ENCODE data around the gene DENND6A.
"Not testable (repeated sequence)": the region's sequence is repeated elsewhere in the genome, so short reads cannot be mapped to it uniquely, and the experiment has no call there.

Gene DENND6A

DNA sequence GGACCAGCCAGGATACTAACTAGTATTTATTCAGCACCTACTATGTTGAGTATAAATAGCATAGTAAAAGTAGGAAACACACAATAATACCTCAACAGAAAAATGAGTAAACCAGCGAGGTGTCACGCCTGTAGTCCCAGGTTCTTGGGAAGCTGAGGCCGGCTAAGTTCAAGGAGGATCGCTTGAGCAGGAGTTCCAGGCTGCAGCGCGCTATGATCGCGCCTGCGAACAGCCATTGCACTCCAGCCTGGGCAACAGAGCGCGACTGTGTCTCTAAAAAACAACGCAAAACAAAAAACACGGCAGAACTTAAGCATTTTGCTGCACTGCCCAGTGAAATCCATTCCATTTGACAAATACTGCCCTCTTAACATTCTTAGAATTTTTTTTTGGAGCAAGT is 1.3 kb upstream of the DENND6A start:
- no peak for DNase-seq

DNA sequence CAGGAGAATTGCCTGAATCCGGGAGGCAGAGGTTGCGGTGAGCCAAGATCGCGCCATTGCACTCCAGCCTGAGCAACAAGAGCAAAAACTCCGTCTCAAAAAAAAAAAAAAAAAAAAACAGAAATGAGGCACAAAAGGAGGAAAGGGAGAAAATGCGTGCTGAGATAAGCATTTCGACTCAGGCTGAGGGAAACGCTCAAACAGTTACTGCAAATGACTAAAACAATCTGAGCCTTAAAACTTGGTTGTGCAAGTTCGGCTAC is 813 bp downstream of the DENND6A start:
- not testable (repeated sequence) for DNase-seq

DNA sequence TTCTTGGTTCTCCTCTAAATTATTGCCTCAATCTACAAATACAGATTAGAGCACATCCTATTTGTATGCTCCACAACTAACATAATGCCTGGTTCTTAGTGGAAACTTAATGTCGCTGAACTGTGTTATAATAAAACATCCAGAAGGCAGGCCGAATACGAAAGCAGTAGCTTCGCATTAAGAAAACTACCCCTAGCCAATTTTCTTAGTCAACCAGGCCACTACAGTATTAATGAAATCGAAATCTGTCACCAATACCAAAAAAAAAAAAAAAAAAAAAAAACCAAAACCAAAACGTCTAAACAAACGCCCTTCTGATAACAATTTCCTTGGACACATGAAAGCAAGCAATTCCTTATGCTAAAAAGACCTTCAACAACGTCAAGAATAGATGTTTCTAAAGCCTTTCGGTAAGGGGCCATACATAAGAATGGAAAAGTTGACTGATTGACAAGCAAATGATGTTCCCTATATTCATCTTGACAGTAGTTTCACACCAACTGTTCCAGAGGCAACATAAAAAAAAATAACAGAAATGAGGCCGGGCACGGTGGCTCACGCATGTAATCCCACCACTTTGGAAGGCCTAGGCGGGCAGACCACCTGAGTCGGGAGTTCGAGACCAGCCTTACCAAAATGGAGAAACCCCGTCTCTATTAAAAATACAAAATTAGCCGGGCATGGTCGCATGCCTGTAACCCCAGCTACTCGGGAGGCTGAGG is 1.3 kb downstream of the DENND6A start:
- peak; percentile 46 for DNase-seq

DNA sequence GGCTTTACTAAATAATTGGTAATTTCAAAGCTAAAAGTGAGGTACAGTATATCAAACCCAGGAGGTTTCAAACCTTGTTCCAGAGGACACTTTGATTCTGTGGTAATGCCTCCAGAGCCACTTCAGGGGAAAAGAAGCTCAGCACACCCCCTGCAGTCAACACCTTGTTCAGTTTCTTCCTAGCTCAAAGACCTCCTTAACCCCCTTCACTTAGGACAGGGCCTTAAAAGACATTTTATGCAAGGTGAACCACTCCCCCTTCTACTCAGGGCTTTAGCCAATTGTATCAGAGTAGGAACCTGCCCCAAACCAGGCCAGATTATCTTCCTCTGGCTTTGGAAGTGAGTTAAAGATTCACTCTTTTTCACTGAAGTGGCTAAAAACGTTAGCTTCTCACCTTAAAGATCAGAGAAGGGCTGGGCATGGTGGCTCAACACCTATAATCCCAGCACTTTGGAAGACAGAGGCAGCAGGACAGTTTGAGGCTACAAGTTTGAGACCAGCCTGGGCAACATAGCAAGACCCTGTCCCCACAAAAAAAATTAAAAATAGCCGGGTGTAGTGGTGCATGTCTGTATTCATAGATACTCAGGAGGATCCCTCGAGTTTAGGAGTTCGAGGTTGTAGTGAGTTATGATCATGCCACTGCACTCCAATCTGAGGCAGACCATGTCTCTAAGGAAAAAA is 3.4 kb downstream of the DENND6A start:
- no peak for DNase-seq

DNA sequence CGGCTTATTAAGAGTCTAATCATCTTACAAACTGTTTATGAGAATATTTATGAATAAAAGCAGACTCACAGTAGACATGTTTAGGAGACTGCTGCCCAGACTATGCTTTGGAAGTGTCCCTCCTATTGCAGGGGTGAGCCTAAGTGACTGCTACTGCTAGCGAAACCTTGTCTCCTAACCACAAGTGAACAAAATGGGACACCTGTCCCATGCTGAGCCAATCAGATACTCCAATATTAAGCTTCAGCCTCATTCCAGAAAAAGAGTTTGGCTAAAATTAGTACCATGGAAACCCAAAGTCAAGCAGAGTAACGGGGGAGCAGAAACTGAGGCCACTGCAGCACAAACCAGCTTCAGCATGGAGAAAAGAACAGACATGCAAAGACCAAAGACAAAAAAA is 4.6 kb downstream of the DENND6A start:
- DNase-seq = no peak

DNA sequence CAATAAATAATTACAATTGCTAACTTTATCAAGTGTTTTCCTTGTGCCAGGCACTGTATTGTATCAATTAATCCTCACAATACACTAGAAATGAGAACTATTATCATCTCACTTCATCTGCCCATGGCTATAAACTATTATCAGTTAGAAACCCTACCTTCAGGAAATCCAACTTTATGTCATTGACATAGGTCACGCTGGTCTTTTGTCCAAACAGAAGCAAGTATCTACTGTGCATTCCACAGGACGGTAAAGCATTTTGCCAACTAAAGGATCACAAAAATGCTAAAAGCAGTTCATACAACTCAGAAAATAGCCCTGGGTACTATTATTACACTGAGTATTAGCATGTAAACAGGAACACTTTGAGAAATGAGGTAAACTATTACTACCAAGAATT is 9.6 kb downstream of the DENND6A start:
- DNase-seq = no peak

DNA sequence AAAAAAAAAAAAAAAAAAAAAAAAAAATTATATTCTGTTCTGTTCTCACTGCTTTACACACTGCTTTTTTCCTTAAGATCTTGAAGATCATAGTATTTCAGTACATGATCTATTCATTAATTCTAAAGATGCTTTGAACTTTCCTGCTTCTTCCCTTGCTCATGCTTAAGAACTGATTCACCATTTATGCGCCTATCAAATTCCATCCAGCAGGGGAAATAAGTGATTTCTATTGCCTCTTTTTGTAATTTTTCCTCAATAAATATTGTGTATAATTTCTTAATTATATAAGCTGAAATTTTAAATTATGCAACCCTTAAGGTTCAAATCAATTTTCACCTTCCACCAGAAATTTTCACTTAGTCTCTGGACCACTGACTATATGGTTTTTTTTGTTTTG is 10.6 kb downstream of the DENND6A start:
- DNase-seq = no peak

DNA sequence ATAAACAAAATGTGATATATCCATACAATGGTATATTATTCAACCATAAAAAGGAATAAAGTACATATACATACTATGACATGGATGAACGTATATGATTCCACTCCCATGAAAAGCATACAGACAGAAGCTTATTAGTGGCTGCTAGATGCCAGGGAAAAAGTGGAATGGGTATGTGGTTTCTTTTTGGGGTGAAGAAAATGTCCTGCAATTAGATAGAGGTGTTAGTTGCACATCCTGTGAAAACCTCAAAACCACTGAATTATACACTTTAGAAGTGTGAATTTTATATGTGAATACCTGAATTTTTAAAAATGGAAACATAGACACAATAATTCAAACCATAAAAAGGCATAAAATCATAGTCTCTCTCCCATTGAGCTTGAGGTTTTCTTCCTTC is 11.2 kb downstream of the DENND6A start:
- DNase-seq = no peak

DNA sequence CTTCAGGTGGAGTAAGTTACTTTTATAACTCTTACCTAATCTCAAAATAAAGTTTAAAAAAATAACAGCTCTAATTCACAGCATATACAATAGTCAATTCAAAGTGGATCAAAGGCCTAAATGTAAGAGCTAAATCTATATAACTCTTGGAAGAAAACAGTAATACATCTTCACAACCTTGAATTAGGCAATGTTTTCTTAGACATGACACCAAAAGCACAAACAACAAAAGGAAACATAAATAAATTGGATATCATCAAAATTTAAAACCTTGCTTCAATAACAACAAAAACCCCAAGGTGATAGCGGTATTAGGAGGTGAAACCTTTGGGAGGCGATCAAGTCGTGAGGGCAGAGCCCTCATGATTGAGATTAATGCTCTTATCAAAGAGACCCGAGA is 12.8 kb downstream of the DENND6A start:
- no peak for DNase-seq

DNA sequence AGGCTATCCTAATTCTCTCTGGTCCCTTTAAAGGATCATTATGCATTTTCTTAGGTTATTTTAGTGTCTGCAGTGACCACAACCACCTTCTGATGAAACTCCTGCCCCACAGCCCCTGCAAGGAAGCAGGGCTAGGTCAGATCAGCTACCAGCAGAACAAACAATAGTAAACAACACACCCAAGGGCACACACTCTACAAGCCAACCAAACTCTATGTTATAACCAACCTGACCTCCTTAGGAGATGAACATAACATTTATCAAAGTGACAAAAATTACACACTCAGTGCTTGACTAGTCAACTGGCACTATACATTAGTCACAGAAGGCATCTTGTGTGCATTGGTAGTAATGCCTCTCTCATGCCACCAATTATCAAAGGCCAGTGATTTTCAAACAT is 17.3 kb downstream of the DENND6A start:
- DNase-seq = no peak

DNA sequence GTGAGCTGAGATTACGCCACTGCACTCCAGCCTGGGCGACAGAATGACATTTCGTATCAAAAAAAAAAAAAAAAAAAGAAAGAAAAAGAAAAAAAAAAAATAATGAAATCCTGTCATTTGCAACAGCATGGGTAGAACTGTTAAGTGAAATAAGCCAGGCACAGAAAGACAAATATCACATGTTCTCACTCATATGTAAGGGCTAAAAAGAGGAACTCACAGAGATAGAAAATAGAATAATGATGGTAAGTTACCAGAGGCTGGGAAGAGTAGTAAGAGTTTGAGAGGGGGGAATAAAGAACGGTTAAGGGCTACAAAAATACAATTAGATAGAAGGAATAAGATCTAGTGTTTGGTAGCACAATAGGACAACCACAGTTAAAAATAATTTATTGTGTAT is 19.7 kb downstream of the DENND6A start:
- DNase-seq = no peak

DNA sequence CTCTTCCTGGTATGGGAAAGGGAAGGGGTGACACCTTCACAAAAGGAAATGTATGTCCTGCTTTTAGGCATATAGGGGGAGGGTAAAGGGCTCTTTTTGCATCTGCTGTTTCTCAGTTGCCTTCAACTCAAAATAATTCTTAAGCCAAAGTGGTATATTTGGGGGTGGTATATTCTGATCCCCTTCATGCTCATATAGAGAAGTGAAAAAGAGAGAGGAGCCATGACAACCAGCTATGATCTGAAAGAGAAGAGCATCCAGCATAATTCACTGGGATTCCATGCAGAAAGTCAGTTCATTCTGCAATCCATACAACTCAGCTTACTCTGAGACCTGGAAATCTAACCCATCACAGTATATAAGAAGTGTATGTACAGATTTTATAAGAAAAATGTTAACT is 22.3 kb downstream of the DENND6A start:
- DNase-seq = no peak

DNA sequence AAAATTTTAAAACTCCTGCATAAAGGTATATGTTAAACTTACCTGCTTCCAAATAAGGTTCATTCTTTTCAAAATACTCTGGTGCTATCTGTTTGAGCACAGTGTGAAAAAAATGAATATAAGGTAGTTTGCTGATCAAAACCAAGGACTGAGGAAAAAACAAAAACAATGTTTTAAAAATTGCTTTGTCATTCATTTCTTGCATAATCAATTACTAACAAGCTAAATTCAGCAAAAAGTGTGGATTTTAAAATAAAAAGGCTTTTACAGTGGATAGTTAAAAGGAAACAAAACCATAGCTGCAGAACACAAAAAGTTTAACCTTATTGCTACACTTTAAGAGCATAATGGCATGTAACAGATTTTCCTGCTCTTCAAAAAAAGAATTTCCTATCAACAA is 31.5 kb downstream of the DENND6A start:
- no peak for DNase-seq

DNA sequence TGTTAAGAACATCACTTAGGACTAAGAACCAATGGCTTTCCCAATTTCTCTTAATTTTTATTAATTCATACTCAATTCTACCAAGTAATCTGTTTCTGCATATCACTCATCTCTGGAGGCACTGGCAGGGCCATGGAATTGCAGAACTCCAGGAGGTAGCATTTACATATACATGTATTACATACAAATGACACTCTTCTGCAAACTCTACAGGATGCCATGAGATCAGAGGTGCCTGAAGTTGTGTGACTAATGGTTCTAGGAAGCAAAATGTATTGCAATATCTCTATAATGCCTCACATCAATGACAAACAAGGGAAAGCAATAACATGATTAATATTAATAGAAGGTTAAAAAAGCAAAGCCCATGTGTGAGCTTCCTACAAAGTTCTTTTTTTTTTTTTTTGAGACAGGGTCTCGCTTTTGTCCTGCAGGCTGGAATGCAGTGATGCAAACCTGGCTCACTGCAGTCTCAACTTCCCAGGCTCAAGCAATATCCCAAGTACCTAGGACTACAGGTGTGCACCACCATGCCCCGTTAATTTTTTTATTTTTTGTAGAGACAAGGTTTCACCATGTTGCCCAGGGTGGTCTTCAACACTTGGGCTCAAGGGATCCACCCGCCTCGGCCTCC is 33.0 kb downstream of the DENND6A start:
- DNase-seq = no peak

DNA sequence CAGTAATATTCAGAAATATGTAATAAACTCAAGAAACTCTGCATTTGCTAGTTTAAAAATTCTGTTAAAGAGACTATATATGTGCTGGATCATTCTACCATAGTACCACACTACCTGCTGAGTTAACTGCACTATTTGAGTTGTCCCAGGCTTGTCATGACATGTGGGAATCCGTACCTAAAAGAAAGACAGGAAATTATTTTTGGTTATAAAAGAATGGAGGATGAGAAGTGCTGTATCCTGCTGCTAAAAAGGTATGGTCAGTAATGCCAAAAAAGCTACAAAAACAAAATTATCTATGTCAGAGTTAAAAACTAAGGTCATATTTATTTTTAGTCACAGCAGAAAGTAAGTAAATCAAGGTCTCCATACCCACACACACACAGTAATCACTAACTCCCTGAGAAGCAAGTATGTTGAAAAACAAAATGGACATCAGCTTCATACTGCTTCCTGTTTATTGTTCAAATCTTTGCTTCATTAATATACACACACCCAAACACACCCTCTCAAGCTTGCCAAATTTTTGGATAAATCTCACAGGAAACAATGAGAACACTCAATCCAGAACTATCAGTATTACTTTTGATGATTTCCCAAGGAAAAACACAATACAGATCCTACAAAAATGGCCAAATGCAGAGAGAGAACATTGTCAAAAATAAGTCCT is 33.7 kb downstream of the DENND6A start:
- DNase-seq = no peak

DNA sequence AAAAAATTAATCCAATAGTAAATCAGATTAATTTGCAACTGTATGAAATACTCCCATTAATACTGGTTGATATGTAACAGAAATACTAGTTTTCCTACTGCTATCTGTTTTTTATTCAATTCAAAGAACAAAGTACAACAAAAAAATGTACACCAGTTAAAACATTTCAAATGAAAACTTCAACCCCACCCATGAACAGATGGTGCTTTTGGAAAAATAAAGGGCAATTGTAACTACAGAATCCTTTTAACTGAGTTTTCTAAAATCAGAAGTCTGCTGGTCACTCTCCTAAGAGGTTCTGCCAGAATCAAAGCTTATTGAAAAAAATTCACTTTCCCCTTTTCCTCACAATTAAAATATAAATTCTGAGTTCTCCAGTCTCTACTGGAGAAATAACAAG is 34.3 kb downstream of the DENND6A start:
- no peak for DNase-seq

DNA sequence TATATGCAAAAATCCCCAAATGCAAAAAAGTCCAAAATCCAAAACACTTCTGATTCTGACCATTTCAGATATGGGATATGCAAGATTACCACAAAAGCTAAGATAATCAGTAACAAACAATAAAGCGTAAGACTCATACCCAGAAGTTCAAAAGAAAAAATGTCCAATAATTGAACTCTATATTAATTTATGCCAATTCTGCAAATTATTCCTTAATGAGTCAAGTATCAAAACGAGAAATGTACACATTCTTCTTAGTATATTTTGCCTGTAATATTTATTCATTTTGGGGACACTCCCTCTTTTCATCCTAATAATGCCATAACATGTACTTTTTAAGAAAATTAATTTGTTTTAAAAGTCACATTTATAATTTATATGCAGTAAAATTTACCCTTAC is 37.1 kb downstream of the DENND6A start:
- no peak for DNase-seq

DNA sequence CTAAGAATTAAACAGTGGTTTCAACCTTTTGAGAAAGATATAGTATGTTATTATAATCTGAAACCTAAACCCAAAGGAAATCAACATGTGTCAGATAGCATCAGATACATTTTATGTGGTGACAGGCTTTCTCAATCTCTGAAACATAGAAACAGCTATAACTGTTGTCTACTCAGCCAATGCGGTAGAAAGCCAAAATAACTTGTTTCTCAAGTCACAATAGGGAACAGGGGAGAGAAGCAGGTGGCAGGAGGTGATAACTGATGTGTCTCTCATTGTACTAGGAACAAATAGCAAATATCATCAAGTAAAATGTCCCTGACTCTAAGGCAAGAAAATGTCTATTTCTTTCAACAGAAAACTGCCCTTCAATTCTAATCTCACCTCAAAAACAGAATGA is 38.6 kb downstream of the DENND6A start:
- no peak for DNase-seq

DNA sequence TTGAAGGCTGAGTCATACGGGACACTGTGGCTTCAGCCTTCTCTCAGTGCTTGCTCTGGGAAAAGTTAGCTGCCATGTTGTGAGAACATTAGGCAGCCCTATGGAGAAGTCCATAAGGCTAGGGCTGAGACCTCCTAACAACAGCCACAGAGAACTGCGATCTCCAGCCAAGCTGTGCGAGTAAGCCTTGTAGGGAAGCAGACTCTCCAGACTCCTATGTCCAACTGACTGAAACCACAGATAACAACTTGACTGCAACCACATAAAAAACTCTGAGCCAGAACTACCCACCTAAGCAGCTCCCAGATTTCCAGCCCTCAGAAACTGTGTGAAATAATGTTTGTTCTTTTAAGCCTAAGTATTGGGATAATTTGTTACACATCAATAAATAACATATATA is 40.7 kb downstream of the DENND6A start:
- no peak for DNase-seq

DNA sequence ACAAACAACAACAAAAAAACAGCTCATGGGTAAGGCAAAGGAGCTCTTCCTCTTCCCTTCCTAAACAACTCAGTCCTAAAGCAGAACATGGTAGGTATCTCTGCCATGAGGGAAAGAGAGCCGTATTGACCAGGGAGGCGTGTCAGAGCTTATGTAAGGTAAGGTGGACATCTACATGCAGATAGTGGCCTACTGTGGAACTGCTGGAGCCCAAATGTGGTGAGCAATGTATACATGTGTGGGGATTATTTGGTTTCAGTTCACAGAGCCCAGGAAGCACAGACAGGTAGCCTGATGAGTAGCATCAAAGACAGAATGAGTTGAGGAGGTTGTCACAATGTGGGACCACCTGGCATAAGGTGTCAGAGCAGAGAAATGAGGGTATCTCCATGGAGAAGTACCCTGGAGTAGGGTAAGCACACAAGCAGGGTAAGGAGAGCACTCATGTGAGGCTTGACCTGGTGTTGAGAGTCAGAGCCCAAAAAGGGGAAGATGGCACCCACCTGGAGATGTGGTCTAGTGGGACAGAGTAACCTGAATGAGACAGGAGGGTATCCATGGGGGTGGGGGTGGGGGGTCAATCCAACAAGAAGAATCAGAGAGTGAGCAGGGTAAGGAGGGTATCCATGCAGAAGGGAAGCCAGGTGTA is 45.5 kb downstream of the DENND6A start:
- no peak for DNase-seq

DNA sequence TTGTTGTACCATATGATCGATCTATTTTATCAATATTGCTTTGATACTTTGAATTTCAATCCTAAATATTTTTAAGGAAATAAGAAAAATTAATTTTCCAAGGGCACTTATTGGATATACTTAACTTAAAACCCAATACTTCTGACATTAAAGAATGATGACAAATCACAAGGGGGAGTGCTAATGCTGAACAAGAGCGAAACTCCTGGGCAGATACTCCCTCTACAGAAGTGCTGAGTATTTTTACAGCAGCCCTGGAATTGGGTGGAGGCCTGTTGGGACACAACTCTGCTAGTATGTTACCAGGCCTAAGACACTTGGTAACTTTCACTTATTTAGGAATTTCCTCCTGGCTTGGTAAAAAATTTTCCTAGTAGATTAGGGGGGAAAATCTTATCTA is 46.2 kb downstream of the DENND6A start:
- no peak for DNase-seq

DNA sequence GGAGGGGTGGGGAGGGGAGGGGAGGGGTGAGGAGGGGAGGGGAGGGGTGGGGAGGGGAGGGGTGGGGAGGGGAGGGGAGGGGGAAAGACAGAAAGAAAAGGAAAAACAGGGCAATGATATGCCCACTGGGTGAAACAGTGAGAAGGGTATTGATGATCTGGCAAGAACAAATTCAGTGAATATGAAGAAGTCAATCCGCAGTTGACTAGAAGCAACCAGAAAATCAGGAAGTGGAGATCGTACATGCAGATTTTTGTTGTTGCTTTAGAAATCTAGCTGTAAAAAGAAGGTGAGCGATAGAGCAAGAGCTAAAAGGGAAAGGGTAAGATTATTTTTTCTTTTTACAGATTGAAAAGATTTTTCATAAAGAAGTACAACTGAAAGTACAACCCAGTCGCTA is 48.1 kb downstream of the DENND6A start:
- DNase-seq = no peak

DNA sequence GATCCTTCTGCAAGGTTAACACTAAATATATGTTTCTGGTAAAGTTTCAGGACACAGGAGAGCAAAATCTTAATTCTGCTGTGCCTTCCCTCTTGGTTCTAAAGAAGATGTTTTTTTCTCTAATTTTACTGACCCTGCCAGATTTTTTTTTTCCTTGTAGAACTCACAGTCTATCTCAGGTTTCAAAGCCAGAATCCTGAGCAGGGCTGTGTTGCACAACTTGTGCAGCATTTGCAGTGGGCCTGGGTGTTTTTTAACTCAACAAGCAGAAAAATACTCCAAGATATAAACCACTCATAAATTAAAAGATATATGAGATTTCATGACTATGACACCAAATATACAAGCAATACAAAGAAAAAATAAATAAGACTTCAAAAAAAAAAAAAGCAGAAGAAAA is 55.5 kb downstream of the DENND6A start:
- DNase-seq = no peak

DNA sequence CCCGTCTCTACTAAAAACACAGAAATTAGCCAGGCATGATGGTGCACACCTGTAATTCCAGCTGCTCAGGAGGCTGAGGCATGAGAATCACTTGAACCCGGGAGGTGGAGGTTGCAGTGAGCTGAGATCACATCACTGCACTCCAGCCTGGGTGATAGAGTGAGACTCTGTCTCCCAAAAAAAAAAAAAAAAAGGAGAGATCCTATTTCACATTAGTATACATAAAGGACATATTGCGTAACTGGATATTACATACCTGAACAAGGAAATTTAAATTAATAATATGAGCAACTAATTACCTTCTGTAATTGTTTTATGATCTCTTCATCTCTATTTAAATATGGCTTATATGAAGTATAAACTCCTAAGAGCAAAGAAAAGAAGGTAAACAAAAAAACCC is 58.6 kb downstream of the DENND6A start:
- DNase-seq = not testable (repeated sequence)

Measured in right forelimb (tissue), 1 donor.